ENCODE results near the gene TPCN1.

The TPCN1 gene

GRCh38 chr12:113271853-113272561 is 50.7 kb downstream of the TPCN1 start:
- H3K4me3 ChIP-seq (ENCODE audit: low read depth, low read length), result no peak overlapping the region
- DNase-seq (ENCODE audit: low read depth), result peak; percentile 52

GRCh38 chr12:113273053-113273725 is 51.9 kb downstream of the TPCN1 start:
- no peak overlapping the region for H3K4me3 ChIP-seq (ENCODE audit: low read depth, low read length)
- no peak for DNase-seq (ENCODE audit: low read depth)

GRCh38 chr12:113274848-113275247 is 53.6 kb downstream of the TPCN1 start:
- DNase-seq (ENCODE audit: low read depth), result no peak
- no peak overlapping the region for H3K4me3 ChIP-seq (ENCODE audit: low read depth, low read length)

GRCh38 chr12:113276306-113276705 is 55.0 kb downstream of the TPCN1 start:
- H3K4me3 ChIP-seq (ENCODE audit: low read depth, low read length), result no peak overlapping the region
- no peak for DNase-seq (ENCODE audit: low read depth)

- no peak overlapping the region for H3K4me3 ChIP-seq (ENCODE audit: low read depth, low read length)
- DNase-seq (ENCODE audit: low read depth), result no peak
These were observed 55.8 kb downstream of the TPCN1 start for GRCh38 chr12:113276946-113277500.

- no peak overlapping the region for H3K4me3 ChIP-seq (ENCODE audit: low read depth, low read length)
- no peak for DNase-seq (ENCODE audit: low read depth)
These were observed 56.2 kb downstream of the TPCN1 start for GRCh38 chr12:113277511-113277910.

GRCh38 chr12:113278141-113278540 is 56.9 kb downstream of the TPCN1 start:
- no peak for DNase-seq (ENCODE audit: low read depth)
- H3K4me3 ChIP-seq (ENCODE audit: low read depth, low read length), result no peak overlapping the region

- no peak overlapping the region for H3K4me3 ChIP-seq (ENCODE audit: low read depth, low read length)
- no peak for DNase-seq (ENCODE audit: low read depth)
These were observed 57.4 kb downstream of the TPCN1 start for GRCh38 chr12:113278633-113279032.

GRCh38 chr12:113284751-113285150 is 63.5 kb downstream of the TPCN1 start:
- no peak overlapping the region for H3K4me3 ChIP-seq (ENCODE audit: low read depth, low read length)
- no peak for DNase-seq (ENCODE audit: low read depth)

- DNase-seq (ENCODE audit: low read depth), result no peak
- no peak overlapping the region for H3K4me3 ChIP-seq (ENCODE audit: low read depth, low read length)
These were observed 64.7 kb downstream of the TPCN1 start for GRCh38 chr12:113285679-113286610.

- no peak overlapping the region for H3K4me3 ChIP-seq (ENCODE audit: low read depth, low read length)
- DNase-seq (ENCODE audit: low read depth), result no peak
These were observed 65.4 kb downstream of the TPCN1 start for GRCh38 chr12:113286712-113287111.

GRCh38 chr12:113287146-113287898 is 66.1 kb downstream of the TPCN1 start:
- no peak overlapping the region for H3K4me3 ChIP-seq (ENCODE audit: low read depth, low read length)
- DNase-seq (ENCODE audit: low read depth), result no peak

- no peak overlapping the region for H3K4me3 ChIP-seq (ENCODE audit: low read depth, low read length)
- no peak for DNase-seq (ENCODE audit: low read depth)
These were observed 66.6 kb downstream of the TPCN1 start for GRCh38 chr12:113287899-113288282.

GRCh38 chr12:113289361-113289760 is 68.1 kb downstream of the TPCN1 start:
- H3K4me3 ChIP-seq (ENCODE audit: low read depth, low read length), result no peak overlapping the region
- peak; percentile 9 for DNase-seq (ENCODE audit: low read depth)

- H3K4me3 ChIP-seq (ENCODE audit: low read depth, low read length), result no peak overlapping the region
- DNase-seq (ENCODE audit: low read depth), result no peak
These were observed 69.2 kb downstream of the TPCN1 start for GRCh38 chr12:113290506-113290905.

GRCh38 chr12:113291586-113291985 is 70.3 kb downstream of the TPCN1 start:
- no peak overlapping the region for H3K4me3 ChIP-seq (ENCODE audit: low read depth, low read length)

GRCh38 chr12:113292091-113292490 is 70.8 kb downstream of the TPCN1 start:
- peak; percentile 66 for DNase-seq (ENCODE audit: low read depth)

More at GRCh38 chr12:113291586-113291985, 70.3 kb downstream of the TPCN1 start:
- no peak for DNase-seq (ENCODE audit: low read depth)

GRCh38 chr12:113292547-113292946 is 71.3 kb downstream of the TPCN1 start:
- no peak overlapping the region for H3K4me3 ChIP-seq (ENCODE audit: low read depth, low read length)
- no peak for DNase-seq (ENCODE audit: low read depth)

More at GRCh38 chr12:113292091-113292490, 70.8 kb downstream of the TPCN1 start:
- H3K4me3 ChIP-seq (ENCODE audit: low read depth, low read length), result no peak overlapping the region

GRCh38 chr12:113293100-113293499 is 71.8 kb downstream of the TPCN1 start:
- H3K4me3 ChIP-seq (ENCODE audit: low read depth, low read length), result no peak overlapping the region
- DNase-seq (ENCODE audit: low read depth), result no peak

Measured in skeletal muscle cell (primary cell).